ENCODE results near the gene DUSP5.
A peak's percentile ranks its signal among the peaks of the same experiment; 100 is the strongest.

The DUSP5 gene

DNA sequence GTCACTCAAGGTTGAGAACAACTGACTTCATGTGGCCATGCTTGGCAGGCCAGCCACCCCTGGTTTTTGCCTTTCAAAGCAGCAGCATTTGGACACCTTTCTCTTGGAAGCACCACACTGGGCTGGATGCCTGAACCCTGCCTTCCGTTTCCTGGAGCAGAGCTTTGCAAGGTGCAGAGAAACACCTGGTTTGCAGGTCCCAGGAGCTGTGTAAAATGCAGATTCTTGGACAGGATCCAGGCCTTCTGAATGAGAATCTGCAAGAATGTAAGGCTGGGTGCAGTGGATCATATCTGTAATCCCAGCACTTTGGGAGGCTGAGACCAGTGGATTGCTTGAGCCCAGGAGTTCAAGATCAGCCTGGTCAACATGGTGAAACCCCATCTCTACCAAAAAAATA, 18.0 kb upstream of the DUSP5 start:
- no peak for DNase-seq (ENCODE audit: low read depth in 1 of 2, low spot score in 1 of 2)

DNA sequence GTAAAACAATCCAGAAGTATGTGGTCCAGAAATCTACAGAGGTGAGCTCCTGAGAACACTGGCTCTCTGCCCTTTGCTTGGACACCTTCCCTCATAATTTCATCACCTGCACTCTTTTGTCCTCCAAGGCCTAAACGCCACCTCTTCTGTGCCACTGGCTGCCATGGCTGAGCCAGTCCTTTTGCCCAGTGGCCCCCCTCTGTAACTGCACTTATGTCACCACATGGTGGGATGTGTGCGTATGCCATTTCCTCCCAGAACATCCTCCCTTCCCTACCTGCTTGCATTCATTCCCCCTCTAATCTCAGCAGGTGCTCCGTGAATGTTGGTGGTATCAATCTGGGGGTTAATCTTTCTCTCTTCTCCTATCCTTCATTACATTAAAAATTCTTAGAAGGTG, 17.3 kb upstream of the DUSP5 start:
- no peak for DNase-seq (ENCODE audit: low read depth in 1 of 2, low spot score in 1 of 2)

DNA sequence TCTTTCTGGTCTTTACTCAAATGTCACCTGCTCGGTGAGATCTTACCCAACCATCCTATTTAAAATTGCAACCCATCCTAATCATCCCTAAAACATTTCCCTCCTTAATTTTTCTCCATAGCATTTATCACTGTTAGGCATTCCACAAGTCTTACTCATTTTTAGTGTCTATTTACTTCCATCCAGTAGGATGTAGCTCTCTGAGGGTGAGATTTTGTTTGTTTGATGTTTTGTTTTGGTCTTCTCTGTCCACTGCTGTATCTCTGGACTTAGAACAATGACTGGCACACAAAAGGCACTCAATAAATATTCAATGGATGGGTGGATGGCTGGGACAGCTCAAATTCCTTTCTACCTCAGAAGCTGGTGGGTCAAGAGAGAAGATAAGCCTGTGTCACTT, 15.8 kb upstream of the DUSP5 start:
- no peak for DNase-seq (ENCODE audit: low read depth in 1 of 2, low spot score in 1 of 2)

DNA sequence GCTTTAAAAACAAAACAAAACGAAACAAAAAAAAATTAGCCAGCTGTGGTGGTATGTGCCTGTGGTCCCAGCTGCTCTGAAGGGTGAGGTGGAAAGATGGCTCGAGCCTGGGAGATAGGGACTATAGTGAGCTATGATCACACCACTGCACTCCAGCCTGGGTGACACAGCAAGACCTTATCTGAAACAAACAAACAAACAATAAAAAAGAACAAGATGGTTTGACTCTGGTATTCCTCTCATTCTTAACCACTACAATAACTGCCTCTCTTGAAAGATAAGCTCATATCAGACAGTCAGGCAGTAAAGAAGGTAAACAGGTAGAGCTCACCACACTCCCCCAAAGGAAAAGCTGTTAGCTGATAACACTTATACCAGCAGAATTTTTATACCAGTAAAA, 14.1 kb upstream of the DUSP5 start:
- DNase-seq (ENCODE audit: low read depth in 1 of 2, low spot score in 1 of 2): no peak

DNA sequence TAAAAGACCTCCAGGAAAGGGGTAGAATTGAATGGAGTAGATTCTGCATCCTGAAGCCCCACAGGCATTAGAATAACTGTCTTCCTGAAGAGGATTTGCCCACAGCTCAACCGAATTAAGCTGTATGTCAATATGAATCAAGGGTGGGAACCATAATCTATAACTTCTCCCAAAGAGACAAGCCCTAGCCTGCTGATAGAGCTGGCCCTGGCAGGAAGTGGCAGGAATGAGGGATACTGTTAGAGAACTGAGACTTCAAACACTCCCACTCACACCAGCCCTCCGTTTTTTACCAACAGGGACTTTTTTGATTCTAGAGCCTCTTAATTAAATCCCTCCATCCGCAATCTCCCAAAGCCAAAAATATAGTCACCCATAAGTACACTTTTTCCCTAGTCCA, 12.2 kb upstream of the DUSP5 start:
- DNase-seq (ENCODE audit: low read depth in 1 of 2, low spot score in 1 of 2): no peak

DNA sequence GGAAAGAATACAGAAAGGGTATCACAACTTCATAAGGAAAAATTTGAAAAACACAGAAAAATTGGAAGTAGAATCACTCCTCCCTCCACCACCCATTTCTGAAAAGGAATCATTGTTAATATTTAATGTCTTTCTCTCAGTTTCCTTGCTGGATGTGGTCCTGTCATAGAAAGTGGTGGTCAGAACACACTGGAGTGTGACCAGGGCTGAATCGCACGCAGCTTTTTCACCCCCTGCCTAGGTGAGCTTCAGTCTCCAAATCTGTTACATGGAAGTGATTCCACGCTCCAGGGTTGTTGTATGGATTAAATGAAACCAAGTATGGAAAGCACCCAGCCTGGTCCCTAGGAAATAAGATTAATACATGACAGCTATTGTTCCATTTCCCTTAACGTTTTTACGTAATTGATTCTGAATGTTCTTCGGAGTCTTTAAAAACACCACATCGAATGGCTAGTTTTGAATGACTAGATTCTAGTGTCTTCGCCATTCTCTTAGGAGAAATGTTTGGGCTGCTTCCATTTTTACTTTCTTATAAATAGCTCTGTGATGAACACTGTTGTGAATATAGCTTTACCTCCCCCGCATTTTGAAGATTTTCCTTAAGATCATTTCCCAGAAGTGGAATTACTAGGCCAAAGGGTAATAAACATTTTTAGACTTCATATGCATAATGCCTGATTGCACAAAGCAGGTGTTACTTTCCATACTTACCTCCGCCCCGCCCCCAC, 10.9 kb upstream of the DUSP5 start:
- no peak for DNase-seq (ENCODE audit: low read depth in 1 of 2, low spot score in 1 of 2)

DNA sequence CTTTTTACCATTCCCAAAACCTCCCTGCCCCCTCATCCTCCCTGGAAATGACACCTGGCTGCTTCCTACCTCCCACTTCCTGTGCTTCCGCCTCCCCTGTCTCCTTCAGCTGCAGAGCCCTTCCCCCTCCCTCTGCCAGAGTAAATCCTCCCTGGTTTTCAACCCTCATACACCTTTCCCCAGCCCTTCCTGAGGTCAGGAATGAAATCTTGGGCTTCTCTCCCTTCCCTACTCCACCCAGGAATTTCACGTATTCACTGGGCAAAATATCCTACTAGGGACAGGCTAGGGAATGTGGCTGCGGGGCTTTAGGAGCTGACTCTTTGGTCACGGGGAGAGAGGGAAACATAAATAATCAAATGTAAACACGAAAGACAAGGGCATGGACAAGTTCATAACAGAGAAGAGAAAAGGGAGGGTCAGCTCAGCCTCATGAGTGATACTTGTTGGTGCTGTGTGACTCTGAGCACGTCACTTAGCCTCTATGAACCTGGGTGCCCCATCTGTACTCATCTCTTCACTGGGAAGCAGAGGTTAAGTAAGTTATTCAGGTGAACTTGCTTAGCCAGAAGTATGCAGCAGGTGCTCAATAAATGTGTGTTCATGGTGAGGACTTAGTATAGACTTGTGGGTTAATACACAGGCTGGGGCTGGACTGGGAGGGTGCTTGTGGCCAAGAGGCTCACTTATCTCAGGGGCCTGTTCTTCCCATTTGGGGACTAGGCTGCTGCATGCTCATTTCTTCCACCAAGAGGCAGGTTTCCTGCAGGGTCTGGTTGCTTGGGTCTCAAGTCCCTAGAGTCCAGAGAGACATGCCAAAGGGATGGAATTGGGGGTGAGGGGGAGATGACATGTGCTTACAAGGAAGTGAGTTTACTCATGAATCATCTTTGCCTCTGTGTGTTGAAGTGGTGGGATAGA, 10.0 kb upstream of the DUSP5 start:
- no peak for DNase-seq (ENCODE audit: low read depth in 1 of 2, low spot score in 1 of 2)

DNA sequence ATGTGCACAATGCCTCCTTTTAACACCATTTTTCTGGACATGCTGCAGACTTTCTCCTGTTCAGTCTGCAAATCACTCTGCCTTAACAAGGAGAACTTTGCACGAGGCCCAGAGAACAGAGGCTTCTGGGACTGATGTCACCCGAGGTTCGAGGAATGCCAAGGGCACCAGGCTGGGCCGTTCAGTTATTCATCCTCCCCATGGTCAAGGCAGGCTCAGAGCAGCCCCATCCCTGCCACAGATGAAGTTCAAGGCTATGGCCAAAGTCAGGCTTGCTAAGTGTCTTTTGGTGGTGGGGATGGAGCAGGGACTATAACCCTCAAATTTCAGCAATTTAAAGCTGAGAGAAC, 9.4 kb upstream of the DUSP5 start:
- DNase-seq (ENCODE audit: low read depth in 1 of 2, low spot score in 1 of 2): no peak

DNA sequence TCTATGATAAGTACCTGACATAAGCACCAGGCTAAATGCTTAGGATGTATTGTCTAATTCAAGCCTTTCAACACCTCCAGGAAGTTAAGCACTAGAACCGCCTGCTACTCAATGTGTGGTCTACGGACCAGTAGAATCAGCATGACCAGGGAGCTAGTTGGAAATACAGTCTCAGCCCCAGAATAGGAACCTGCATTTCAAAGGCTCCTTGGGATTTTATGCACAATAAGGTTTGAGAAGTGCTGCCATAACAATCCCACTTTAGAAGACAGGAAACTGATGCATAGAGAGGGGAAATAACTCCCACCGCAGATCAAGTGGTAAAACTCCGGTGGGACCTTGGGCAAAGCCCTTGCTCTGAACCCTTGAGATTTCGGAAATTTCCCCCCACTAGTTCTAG, 8.8 kb upstream of the DUSP5 start:
- DNase-seq (ENCODE audit: low read depth in 1 of 2, low spot score in 1 of 2): no peak

DNA sequence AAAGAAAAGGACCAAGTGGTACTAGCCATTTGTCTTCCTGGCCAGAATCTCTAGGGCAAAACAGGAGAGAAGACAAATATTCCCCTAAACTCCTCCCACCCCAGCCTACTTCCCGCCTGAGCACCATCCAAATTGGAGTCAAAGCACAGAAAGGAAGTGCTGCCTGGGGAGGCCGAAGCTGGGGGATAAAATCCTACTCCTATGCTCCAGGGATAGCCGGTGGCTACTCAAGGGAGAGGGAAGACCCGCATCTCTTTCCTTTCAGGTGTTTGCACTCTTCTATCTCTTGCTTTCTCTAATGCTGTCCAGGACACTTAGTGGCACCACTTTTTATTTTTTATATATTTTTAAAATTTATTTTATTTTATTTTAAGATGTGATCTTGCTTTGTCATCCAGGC, 7.1 kb upstream of the DUSP5 start:
- DNase-seq (ENCODE audit: low read depth in 1 of 2, low spot score in 1 of 2): no peak

DNA sequence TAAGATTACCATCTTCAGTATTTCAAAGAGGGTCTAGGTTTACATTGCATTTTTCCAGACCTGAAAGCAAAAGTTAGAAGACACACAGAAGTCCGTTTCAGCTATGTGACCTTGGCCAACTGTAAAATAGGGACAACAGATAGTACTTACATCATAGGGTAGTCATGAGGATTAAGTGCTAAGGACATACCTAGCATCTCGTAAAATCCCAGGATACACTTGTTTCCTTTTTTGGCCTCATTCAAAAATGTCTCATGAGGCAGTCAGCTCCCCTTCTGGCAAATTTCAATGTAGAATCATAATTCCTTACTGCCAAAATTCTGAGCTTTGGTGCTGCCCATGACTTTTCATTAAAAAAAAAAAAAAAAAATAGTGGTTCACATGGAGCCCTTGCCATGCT, 6.4 kb upstream of the DUSP5 start:
- no peak for DNase-seq (ENCODE audit: low read depth in 1 of 2, low spot score in 1 of 2)

DNA sequence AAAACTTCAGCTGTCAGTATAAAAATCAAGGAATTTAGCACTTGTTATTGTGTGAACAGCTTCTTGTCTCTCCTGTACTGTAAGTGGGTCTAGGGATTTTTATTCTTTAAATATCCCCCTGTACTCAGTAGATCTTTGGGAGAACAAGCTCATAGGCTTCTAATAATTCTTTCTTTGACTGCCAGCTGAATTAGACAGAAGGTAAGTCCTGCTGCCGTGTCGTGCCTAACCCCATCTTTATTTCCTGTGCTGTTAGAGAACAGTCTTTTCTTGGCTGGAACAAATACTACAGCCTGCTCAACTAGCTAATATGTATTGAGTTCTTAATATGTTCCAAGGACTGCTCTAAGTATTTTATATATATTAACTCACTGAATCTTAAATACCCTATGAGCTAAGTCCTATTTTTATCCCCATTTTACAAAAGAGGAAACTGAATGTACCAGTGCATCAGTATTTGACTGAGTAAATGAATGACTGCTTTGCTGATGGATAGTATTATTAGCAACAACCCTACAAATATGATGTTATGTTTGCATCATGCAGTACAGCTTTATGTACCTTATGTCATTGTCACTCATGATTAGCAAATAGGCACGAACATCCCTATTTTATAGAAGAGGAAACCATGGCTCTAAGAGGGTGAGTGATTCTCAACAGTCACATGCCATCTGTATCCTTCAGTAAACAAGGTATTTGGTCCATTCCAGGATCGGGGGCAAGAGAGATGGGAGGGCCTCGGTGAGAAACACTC, 5.5 kb upstream of the DUSP5 start:
- no peak for DNase-seq (ENCODE audit: low read depth in 1 of 2, low spot score in 1 of 2)

DNA sequence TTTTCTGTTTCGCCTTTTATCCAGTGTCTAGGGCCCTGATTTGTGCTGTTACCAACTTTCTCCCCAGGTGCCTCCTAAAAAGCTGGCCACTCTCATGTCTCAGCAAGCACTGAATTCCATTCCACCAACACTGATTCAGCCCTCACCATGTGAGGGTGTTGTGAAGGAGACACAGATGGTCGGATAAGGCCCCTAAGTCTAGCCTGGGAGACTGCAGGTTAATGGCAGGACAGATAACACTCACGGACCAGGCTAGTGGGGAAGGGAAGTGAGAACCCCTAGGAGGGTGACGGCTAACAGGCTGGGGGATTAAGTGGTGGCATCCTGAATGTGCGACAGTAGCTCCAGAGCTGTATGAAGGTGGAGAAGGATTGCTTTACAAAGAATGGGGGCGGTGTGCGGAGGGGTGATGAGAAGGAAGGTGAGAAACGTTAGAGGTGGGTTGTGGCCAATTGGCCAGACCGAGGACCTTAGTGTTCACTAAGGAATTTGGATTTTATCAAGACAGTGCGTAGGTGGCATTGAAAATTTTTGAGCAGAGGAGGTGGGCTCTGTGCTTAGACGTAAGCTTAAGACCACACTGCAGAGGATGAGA, 3.8 kb upstream of the DUSP5 start:
- no peak for DNase-seq (ENCODE audit: low read depth in 1 of 2, low spot score in 1 of 2)

DNA sequence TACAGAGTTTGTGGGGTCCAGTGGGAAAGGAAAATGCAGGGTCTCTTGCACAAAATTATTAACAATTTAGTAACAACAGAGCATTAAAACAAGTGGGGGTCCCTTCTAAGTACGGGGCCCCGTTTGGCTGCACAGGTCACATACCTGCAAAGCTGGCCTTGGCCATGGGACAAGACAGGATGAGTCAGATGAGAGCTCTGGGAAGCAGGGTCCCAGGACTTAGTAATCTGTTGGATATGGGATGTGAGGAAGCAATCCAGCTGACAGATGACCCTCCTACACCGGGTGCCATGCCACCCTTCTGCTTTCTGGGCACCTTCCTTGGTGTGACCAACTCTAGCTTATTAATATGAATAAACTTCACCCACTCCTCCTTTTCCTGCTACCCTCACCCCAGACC, 3.2 kb upstream of the DUSP5 start:
- no peak for DNase-seq (ENCODE audit: low read depth in 1 of 2, low spot score in 1 of 2)

DNA sequence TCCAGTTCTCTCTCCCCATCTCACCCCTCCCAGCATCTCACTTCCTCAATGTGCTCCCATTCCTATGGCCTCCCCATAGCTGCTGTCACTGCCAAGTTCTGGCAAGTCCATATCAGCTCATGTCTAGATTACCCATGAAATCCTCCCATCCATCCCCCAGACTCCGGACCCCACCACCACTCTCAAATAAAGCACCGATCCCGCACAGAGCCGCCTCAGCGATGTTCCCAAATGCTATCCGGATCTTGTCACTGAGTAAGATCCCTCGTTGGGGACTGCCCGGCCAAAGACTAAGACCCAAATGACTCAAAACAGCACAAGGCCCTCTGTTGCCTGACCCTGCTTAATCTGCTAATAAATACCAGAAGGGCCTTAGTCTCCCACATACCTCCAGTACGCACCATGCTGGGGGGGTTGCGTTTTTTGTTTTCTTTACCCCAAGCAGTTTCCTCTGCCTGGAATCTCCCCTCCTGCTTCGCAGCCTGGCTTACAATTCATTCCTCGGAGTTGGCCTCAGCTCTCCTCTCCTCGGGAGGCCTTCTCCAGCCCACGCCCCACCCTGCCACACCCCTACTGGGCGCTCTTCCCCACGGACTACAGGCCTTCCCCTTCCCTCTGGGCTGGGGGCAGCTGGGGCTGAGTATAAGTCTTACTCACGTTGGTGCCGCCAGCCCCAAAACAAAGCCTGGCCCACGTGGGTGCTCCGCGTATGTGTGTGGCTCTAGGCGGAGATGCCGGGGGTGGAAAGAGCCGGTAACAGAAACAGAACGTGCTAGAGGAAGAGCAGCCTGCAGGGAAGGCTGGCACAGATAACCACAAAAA, 1.8 kb upstream of the DUSP5 start:
- DNase-seq (ENCODE audit: low read depth in 1 of 2, low spot score in 1 of 2): peak in 1 of 2 donors; percentile 50

DNA sequence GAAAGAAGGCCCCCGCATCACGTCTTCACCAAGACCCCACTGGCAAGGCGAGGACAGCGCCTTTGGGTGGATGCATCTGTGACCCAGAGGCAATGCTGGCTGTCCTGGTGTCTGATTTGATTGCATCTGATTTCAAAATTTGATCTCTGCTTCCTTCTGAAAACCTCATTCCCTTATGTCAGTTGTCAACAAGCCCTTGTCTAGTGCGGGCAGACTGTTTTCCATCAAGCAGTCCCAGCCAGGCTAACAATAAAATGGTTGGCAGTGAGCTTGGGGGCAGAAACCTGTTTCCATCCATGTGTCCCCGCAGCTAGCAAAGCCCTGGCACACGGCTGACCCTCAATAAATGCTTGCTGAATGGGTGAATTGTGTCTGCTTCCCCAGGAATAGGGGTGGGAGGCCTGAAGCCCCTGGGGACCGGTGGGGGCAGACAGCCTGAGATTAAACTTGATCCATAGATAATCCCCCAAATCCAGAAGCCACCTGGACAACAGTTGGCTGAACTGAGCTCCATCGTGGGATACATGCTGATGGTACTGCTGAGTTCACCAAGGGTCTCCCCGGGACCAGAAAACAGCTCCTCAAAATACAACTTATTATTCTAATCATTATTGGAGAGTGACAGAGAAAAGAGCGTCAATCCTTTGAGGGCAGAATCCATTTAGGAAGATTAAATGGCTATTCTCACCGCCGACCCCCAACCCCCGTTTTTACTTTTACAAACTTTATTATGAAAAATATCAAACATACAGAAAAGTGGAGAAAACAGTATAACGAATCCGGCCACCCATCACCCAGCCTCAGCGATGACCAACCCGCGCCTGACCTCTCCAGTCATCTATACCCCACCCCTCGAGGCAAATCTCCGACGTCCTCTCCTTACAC, 912 bp upstream of the DUSP5 start:
- DNase-seq (ENCODE audit: low read depth in 1 of 2, low spot score in 1 of 2): no peak

DNA sequence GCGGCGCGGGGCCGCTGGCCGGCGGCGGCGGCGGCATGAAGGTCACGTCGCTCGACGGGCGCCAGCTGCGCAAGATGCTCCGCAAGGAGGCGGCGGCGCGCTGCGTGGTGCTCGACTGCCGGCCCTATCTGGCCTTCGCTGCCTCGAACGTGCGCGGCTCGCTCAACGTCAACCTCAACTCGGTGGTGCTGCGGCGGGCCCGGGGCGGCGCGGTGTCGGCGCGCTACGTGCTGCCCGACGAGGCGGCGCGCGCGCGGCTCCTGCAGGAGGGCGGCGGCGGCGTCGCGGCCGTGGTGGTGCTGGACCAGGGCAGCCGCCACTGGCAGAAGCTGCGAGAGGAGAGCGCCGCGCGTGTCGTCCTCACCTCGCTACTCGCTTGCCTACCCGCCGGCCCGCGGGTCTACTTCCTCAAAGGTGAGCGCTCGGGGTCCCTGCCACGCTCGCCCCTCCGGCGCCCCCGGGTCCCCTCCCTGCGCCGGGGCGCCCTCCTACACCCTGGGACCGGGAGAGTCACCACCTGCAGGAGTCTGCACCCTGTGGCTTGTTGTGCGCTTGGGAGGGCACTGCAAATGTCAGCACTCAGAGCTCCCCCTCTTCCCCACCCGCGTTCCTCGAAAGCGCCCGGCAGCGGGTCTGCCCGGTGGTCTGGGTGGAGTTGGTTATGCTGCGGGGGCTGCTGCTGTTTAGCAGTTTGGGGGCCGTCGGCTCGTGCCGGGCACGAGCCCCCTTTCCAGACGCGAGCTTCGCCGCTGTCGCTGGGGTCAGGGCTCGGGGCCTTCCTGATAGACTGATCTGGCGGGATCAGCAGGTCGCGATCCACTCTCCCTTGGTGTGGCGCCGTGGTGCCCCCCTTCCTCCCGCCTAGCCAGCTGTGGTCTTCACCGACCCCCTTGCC, 627 bp downstream of the DUSP5 start:
- peak; percentile 35 to 48 for DNase-seq (ENCODE audit: low read depth in 1 of 2, low spot score in 1 of 2)

DNA sequence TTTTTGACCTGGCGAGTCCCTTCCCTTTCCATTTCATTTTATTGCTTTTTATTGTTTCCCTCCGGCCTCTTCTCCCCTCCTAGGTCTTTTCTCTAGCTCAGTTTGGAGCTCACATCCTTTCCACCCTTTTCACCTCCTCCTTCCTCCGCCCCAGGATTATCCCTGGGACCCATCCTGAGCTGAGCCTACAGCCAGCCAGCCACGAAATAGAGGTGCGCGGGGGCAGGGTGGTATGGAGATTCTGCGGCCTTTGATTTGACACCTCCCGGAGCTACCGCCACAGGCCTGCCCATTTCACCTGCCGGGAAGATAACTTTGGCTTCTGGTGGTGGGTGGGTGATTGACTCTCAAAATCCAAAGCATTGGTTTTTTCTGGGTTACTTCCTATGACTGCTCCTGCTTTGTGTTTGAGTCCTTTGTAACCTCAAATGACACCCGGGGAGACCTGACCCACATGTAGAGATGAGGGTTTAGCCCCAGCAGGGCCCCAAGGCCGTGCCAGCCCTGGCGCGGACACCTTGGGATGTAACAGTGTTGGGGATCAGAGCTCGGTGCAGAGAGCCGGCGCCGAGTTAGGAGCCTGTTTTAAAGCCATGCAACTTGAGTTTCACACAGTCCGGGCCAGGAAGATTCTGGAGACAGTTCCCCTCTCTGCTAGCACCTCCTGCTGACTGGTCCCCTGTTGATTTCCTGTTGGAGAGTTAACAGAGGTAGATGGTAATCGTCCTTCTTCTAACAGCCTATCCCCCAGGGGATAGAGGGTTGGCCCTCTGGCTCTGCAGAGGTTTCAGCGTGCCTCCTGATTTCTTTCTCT, 1.5 kb downstream of the DUSP5 start:
- DNase-seq (ENCODE audit: low read depth in 1 of 2, low spot score in 1 of 2): no peak

Data from activated T-helper 1 cell treated with anti-CD3 and anti-CD28 coated beads, Interleukin-2, amount 50 U/mL, for 16 hours (primary cell).